Right ventricle myocardium superior (tissue), 1 donor: ENCODE measurements around the gene SNX27. TPM values are rescaled to one million over a fixed set of nuclear protein-coding genes. Genes with fewer than 3 reads are reported as not detected.
A peak's percentile ranks its signal among the peaks of the same experiment; 100 is the strongest.
"Not testable (repeated sequence)": the region's sequence is repeated elsewhere in the genome, so short reads cannot be mapped to it uniquely, and the experiment has no call there.

Experiments used
- ATAC-seq: fragments of 200-7000 bp; cut with Tn5 transposase; one replicate; pipeline ENCODE4 v1.9.1; 2020; ENCODE audit warnings: mild to moderate bottlenecking; ENCODE audit not compliant: poor library complexity
- DNase-seq: peaks from one replicate; pipeline ENCODE4 v3.0.0-alpha.2; 2020
- intact Hi-C: fragments of 100-400 bp; cut with DNase I; formaldehyde crosslinking; loops from one replicate; pipeline ENCODE4 v1.11.2; 2022
- total RNA-seq: library from RNA; stranded (reverse); fragmentation: NEBNext Ultra II Directional; extraction: Animal tissue kit (Norgen Biotek cat#: 25700); gene quantifications from one replicate; pipeline ENCODE4 v1.2.1, GENCODE V29; 2021
- donor health status: DM: no; HTN: yes; CAD: no; lungs with severe emphysema.

The SNX27 gene
- total RNA-seq, 1 donor from 2014 or later = 30.4 TPM

DNA sequence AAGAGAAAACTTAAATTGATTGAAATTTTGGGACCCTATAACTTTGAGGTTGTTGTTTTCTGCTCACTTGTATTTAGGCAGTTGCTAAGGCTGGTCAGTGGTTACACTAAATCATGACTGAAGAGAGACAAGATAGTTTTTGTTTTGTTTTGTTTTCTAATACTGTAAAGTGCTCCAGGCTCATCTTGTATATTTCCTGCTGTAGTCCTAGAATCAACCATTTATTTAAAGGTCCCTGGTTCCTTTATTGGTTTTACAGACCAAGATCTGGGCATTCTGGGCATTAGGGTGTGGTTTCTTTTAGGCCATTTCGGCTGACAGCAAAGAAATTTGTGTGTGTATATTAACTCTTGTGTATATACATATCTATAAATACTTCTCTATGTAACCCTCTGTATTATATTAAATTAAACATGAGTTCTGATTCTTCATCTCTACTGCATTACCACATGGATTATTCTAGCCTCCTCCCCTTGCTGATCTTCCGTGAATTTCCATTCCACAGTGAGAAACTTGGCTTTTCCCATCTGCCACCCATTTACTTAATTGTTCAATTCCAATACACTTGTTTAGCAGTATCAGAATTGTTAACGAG is 15.0 kb downstream of the SNX27 start:
- DNase-seq = no peak
- intact Hi-C loops = no loop called here
- no peak for ATAC-seq

DNA sequence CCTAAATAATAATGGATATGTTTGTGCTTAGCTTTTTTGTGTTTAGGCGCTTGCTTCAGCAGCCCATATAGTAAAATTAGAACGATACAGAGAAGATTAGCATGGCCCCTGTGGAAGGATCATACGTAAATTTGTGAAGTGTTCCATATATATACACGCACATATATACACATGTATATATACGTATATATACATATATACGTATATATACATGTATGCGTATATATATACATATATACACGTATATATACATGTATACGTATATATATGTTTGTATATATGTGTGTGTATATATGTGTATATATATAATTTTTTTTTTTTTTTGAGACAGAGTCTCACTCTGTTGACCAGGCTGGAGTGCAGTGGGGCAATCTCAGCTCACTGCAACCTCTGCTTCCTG is 17.4 kb downstream of the SNX27 start:
- intact Hi-C loops = no loop called here
- DNase-seq = no peak
- ATAC-seq = no peak

DNA sequence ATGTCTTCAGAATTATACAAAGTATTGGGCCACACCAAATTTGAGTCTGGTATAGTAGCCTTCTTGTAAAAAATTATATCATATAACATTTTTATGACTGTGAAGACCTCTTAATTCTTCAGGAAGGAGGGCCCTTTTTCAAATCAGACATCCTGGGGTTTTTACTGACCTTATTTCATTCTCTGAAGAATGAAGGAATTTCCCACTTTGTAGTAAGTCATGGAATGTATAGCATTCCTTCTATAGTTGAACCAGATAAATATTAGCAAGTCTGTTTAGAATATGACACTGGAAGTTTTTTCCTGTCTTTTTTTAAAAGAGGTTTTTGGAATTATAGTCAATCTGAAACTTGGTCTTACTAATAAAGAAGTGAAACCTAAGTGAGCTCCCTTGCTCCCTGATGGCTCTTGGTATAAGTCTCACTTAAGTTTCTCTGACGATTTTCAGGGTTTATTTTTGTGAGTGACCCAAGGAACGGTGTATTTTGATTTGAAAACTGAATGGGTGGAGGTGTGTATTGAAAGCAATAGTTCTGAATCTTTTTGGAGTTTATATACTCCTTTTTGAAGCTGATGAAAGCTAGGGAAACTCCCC is 23.7 kb downstream of the SNX27 start:
- intact Hi-C loops = no loop called here
- no peak for DNase-seq
- ATAC-seq = no peak

DNA sequence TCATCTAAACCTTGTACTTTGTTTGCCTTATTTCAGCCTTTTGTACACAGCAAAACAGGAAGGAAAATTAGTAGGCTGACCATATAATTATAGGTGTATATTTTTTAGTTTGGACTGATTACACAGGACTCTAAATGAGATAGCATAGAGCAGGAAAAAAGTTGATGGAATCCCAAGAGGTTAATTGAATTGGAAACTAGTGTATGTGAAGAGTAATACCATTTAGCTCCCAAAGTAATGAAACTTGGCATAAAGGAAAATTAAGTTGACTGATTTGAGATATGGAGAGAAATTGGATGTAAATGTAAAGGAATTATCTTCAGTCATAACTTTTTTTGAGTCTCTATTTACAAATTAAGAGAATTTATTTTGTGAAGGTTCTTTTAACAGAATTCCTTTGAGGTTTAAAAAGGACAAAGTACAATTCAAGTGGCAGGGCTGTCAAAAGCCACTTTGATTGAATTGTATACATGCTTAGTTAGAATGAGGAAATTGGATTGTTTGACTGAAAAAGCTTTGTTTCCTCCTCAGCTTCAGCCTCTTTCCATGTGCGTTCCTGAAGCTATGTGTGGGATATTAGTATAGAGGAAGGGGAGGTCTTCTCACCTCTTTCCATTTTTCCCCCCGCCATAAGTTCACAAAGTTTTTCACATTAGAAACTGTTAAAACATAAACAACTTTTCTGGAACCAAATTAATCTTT is 26.4 kb downstream of the SNX27 start:
- intact Hi-C loops = no loop called here

DNA sequence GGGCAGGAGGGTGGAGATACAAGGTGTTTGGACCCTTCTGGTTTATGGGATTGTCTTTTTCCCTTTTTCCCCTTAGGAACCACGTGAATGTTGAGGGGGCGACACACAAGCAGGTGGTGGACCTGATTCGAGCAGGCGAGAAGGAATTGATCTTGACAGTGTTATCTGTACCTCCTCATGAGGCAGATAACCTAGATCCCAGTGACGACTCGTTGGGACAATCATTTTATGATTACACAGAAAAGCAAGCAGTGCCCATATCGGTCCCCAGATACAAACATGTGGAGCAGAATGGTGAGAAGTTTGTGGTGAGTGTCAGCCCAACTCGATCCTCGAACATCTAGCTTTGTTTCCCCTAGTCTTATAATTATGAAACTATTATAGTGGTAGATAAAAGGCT is 27.0 kb downstream of the SNX27 start:
- no peak for ATAC-seq
- no peak for DNase-seq
- intact Hi-C loops = no loop called here

More for the DNA sequence above, 26.4 kb downstream of the SNX27 start:
- ATAC-seq = no peak
- no peak for DNase-seq

DNA sequence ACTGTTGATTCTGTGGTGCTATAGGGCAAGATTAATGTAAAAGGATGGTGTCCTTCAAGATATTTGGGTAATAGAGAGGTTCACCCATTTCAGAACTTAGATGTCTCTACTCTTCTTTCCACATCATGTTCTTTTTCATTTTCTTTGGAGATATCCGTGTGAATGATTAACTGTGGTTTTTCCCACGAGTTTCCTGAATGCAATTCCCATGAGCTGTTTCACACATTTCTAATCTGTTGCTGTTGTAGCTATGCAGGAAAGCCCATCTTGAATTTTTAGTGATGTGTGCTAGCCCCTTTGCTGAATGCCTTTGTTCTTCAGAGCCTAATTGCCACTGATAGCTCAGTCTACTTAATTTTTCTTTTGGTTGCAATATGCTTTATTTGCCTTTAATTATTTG is 27.6 kb downstream of the SNX27 start:
- ATAC-seq (no peak), DNase-seq (no peak)
- intact Hi-C loops = no loop called here

DNA sequence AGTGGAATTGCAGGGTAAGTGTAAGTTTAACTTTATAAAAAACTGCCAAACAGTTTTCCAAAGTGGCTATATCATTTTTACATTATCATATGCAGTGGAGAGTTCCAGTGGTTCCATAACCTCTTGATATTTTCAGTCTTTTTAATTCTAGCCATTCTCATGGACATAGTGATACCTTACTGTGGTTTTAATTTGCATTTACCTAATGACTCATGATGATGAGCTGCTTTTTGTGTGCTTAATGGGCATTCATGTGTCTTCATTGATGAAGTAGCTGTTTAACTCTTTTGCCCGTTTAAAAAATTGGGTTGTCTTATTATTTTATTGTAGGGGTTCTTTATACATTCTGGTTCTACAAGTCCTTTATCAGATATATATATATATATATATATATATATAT is 29.4 kb downstream of the SNX27 start:
- DNase-seq = no peak
- no peak for ATAC-seq
- intact Hi-C loops = no loop called here

DNA sequence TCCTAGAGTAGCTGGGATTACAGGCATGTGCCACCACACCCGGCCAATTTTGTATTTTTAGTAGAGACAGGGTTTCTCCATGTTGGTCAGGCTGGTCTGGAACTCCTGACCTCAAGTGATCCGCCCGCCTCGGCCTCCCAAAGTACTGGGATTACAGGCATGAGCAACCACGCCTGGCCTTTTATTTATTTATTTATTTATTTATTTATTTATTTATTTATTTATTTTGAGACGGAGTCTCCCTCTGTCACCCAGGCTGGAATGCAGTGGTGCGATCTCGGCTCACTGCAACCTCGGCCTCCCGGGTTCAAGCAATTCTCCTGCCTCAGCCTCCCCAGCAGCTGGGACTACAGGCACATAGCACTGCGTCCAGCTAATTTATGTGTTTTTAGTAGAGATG is 31.2 kb downstream of the SNX27 start:
- ATAC-seq, intact Hi-C loops, DNase-seq: not testable (repeated sequence)

DNA sequence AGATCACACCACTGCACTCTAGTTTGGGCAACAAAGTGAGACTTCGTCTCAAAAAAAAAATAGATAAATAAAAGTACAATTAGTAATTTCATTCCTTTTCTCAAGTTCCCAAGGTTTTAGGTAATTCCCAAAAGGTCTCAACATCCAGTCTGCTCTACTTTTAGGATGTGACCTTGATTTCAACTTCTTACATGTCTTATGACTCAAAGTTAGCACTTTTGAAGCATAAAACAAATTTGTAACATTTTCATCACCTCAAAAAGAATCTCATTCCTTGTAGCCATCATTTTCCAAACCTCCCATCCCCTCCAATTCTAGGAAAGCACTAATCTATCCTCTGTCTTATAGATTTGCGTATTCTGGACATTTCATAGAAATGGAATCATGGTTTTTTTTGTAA is 32.2 kb downstream of the SNX27 start:
- ATAC-seq = no peak
- intact Hi-C loops = no loop called here
- no peak for DNase-seq

DNA sequence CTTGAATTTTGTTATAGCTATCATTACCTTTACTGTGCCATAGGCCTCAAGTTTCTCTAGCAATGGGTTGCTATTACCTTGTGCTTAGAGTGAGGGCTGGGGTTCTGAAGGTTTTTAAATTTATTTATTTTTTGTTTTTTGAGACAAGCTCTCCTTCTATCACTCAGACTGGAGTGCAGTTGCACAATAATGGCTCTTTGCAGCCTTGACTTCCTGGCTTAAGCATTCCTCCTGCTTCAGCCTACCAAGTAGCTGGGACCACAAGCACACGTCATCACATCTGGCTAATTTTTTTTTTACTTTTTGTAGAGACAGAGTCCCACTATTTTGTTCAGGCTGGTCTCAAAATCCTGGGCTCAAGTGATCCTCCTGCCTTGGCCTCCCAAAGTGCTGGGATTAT is 41.5 kb downstream of the SNX27 start:
- DNase-seq (no peak), ATAC-seq (peak; percentile 68)
- intact Hi-C loops = no loop called here

DNA sequence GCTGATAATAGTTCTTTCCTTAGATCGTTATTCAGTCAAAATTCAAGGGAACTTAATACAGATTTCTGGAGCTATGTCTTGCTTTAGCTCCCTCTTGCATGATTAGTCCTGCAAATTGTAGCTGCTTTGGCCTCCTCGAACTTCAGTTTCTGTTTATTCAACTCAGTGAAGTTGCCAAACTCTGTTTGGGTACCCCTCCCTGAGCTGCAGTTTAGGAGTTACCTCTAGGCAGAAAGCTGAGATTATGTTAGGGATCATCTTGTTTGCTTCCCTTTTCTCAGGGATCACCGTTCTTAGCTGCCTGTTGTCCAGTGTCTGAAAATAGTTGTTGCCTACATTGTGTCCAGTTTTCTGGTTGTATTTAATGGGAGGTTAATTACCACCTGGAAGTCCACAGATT is 43.5 kb downstream of the SNX27 start:
- DNase-seq = no peak
- no peak for ATAC-seq
- intact Hi-C loops = no loop called here

DNA sequence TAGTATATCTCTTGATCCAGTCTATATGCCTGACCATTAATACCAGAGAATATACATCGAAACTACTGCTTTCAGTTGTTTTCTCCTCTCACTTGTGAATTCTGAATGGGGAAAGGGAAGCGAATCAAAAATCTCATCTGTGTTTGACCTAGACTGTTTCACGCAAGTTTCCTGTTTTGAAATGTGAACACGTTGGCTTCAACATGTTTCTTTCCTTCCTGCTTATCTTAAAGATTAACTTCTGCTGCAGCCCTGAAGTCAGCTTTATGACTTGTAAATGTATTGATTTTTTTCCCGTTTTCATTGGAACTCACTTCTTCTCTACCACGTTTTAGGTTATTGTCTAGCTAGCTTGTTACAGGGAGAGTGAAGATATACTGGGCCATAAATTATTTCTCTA is 49.9 kb downstream of the SNX27 start:
- DNase-seq = no peak
- intact Hi-C loops = no loop called here
- ATAC-seq = no peak

DNA sequence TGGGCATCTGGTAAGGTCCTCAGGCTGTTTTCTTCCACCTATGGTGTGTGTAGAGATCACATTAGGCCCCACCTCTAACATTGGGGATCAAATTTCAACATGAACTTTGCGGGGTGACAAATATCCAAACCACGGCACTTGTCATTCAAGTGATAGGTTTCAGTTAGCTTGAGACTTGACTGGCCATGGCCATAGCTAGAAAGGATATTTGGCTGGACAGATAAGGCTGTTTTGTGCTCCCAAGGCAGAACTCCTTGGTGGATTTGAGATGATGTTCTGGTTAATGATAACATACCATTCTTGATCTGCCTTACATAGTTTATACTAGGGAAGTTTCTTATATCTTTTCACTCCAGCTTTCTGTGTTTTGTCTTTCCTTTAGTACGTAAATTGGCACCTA is 56.2 kb downstream of the SNX27 start:
- intact Hi-C loops = no loop called here
- no peak for ATAC-seq
- DNase-seq = no peak

DNA sequence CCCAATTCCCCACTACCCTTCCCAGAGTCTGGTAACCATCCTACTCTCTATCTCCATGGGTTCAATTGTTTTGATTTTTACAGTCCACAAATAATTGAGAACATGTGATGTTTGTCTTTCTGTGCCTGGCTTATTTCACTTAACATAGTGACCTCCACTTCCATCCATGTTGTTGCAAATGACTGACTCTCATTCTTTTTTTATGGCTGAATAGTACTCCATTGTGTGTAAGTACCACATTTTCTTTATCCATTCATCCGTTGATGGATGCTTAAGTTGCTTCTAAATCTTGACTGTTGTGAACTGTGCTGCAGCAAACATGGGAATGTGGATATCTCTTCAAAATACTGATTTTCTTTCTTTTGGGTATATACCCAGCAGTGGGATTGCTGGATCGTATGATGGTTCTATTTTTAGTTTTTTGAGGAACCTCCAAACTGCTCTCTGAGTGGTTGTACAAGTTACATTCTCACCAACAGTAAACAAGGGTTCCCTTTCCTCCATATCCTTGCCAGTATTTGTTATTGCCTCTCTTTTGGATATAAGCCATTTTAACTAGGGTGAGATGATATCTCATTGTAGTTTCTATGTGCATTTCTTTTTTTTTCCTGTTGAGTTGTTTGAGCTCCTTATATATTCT is 58.3 kb downstream of the SNX27 start:
- ATAC-seq, DNase-seq: not testable (repeated sequence)
- intact Hi-C loops = loop anchor here (10.0 kb wide), 1 partner anchor 65 kb away; no protein-coding TSS in a partner anchor

DNA sequence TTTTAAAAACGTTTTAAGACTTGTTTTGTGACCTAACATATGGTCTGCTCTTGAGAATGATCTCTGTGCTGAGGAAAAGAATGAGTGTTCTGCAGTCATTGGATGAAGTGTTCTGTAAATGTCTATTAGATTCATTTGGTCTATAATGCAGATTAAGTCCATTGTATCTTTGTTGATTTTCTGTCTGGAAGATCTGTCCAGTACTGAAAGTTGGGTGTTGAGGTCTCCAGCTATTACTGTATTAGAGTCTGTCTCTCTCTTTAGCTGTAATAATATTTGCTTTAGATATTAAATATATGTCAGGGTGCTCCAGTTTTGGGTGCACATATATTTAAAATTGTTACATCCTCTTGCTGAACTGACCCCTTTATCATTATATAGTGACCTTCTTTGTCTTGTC is 61.6 kb downstream of the SNX27 start:
- DNase-seq (no peak), ATAC-seq (no peak)
- intact Hi-C loops = loop anchor here (10.0 kb wide), 1 partner anchor 61 kb away; no protein-coding TSS in a partner anchor

DNA sequence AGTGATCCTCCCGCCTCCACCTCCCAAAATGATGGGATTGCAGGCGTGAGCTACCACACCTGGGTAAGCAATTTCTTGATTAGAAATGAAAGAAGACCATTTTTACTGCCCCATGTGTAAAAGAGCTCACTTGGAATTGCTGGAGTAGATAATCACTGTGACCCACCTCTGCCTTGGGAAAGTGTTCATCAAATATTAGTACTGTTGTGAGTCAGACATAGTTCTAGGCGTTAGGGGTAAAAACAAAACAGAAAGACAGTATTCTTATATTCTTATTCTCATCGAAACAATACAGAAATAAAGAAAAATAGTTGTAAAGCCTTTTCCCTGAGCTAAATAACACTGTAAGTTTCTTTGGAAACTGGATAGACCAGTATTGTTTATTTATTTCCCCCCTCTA is 68.5 kb downstream of the SNX27 start:
- ATAC-seq (no peak), DNase-seq (no peak)
- intact Hi-C loops = no loop called here

DNA sequence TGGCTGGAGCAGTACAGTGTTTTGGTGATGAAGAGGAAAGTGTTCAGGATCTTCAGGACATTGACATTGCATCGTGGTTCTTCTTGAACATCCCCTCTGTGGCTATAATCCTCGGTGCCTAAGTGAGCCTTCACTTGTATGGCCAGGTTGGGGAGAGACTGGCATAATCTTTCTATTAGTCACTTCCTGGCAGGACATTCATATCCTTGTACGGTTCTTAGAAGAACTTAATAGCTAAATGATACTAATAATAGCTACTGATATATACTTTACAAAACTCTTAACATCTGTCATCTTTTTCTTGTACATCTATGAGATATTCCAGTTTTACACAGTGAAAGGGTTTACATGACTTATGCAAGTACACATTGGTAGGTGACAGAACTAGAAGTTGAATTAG is 69.0 kb downstream of the SNX27 start:
- intact Hi-C loops = no loop called here

DNA sequence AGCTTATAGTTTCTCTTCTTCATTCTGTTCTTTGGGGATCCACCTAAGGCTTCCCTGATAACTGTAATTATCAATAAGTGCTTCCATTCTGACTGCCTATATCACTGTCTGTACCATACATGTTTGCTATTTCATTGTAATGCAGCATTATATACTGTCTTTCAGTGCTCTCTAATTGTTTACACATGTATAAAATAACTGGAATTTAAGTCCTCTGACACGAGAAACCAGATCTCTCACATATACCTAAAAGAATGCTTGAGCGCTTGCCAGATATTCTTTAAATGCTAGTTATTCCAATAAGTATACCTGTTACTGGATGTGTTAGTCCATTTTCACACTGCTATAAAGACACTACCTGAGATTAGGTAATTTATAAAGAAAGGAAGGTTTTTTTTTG is 70.1 kb downstream of the SNX27 start:
- DNase-seq (no peak), ATAC-seq (no peak)
- intact Hi-C loops = no loop called here

More for the DNA sequence above, 69.0 kb downstream of the SNX27 start:
- ATAC-seq (no peak), DNase-seq (no peak)

DNA sequence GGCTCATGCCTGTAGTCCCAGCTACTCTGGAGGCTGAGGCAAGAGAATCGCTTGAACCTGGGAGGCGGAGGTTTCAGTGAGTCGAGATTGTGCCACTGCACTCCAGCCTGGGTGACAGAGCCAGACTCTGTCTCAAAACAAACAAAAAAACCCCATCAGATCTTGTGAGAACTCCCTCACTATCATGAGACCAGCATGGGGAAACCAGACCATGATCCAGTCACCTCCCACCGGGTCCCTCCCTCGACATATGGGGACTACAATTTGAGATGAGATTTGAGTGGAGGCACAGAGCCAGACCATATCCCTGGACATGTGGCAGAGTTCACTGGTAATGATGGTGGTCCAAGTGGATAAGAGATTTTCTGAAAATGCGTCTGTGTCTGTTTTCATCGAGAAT is 71.1 kb downstream of the SNX27 start:
- ATAC-seq, intact Hi-C loops: not testable (repeated sequence)

DNA sequence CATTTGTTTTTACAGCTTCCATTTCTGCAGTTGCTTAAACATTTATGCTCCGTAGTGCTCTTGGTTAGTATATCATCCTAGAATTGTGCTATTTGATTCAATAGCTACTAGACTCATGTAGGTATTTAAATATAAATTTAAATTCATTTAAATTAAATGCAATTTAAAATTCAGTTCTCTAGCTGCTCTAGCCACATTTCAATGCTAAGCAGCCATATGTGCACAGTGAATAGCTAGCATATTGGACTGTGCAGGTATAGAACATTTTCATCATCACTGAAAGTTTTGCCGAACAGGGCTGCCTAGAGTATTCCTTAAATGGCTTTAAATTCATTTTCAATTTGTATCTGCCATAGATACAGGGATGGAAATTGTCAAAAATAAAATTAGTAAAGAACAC is 72.3 kb downstream of the SNX27 start:
- DNase-seq (no peak), ATAC-seq (no peak)
- intact Hi-C loops = no loop called here

More for the DNA sequence above, 71.1 kb downstream of the SNX27 start:
- not testable (repeated sequence) for DNase-seq
